HG03575 (cell line): ENCODE results near the gene ARID4A.
"Not testable (repeated sequence)": the region's sequence is repeated elsewhere in the genome, so short reads cannot be mapped to it uniquely, and the experiment has no call there.

Experiments used
- ATAC-seq: cut with Tn5 transposase; IDR thresholded peaks from one replicate; pipeline ENCODE4 v1.9.1; 2021; ENCODE audit not compliant: unreplicated experiment, insufficient number of reproducible peaks, low FRiP score; ENCODE audit errors: extremely low read depth

ARID4A gene

DNA sequence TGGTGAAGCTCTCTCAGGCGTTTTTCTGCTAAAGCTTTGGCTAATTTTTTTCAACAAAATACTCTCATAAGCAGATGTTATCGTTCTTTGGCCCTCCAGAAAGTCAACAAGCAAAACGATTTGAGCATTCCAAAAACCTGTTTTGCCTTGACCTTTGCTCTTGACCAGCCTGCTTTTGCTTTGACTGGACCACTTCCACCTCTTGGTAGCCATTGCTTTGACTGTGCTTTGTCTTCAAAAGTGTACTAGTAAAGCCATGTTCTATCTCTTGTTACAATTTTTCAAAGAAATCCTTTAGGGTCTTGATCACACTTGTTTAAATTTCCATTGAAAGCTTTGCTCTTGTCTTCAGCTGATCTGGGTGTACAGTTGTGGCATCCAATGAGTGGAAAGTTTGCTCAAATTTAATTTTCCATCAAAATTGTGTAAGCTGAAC lies 10.7 kb upstream of the ARID4A start:
- no peak for ATAC-seq

DNA sequence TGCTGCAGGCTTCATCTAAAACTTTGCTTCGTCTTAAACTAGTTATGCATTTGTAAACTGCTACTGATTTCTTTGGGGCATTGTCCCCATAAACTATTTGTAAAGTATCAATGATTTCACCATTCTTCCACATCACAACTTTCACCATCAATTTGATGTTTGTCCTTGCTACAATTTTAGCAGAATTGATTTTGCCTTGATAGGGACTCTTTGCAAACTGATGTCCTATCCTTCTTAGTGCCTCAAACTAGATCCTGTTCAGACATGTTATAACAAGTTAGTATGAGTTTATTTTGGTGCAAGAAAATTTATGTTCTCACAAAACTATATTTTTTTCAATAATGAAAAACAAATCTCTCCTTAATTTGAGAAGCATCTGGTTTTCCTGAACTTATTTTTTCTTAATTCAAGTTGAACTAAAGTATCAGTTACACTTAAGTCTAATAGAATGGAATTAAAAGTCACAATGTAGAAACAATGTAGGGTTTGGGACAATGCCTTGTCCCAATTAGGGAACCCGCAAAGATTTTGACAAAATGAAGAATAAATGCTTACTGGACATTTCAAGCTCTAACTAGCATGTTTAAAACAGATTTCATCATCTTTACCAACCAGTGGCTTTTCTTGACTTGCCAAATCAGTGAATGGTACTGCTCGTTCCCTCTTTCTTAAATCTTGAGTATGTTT lies 10.1 kb upstream of the ARID4A start:
- ATAC-seq: no peak

DNA sequence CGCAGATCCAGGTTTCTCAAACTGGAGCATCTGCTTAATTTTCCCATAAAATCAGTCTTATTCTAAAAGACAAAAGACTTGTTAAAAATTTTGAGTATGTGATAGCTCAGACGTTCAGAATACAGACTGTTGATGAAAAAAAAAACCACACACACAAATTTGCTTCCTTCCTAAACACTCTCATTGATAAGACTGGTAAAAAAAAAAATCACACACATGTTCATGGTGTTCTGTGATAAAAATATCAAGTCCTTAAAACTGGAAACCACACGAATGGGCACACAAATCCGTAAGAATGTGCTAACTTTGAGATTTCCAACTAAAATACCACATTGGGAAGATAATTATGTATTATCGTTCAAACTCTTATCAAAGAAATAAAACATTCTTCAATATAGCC lies 6.7 kb upstream of the ARID4A start:
- no peak for ATAC-seq

DNA sequence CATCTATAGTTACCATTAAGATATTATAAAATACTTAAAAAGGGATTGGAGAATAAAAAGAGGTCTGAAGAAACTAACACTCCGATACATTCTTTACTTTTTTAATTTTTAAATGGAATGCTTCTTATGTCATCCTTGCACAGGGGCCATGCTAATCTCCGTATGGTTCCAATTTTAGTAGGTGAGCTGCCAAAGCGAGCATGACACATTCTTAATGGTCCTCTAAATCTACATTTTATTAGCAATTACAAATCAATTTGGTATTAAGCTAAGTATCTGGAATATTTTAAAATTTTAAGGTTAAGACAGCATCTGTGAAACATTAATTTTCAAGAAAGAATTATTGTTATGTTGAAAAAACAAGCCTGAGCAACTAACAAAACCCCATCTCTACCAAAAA lies 6.2 kb upstream of the ARID4A start:
- no peak for ATAC-seq

- ATAC-seq: no peak
Measured at GRCh38 chr14:58294201-58294600, 4.2 kb upstream of the ARID4A start.

DNA sequence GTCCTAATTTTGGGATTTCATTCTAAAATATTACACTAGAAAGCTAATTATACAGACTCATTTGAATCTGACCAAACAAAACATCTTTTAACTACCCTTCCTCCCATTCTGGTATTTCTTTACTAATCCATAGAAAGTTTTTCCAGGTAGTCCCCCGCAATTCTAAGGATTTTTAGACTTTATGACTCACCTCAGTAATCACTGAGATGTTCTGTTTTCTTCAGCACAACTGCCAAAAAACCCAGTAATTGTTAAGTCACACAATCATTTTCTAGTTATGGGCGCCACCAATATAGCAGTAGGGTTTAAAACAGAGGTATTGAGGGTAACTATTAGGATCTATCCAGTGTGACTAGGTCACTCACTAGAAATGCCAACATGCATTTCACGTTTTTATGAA lies 1.6 kb upstream of the ARID4A start:
- ATAC-seq: no peak

GRCh38 chr14:58297412-58297761 lies 968 bp upstream of the ARID4A start:
- ATAC-seq: no peak

GRCh38 chr14:58297762-58298476 lies 436 bp upstream of the ARID4A start:
- peak; percentile 75 for ATAC-seq

DNA sequence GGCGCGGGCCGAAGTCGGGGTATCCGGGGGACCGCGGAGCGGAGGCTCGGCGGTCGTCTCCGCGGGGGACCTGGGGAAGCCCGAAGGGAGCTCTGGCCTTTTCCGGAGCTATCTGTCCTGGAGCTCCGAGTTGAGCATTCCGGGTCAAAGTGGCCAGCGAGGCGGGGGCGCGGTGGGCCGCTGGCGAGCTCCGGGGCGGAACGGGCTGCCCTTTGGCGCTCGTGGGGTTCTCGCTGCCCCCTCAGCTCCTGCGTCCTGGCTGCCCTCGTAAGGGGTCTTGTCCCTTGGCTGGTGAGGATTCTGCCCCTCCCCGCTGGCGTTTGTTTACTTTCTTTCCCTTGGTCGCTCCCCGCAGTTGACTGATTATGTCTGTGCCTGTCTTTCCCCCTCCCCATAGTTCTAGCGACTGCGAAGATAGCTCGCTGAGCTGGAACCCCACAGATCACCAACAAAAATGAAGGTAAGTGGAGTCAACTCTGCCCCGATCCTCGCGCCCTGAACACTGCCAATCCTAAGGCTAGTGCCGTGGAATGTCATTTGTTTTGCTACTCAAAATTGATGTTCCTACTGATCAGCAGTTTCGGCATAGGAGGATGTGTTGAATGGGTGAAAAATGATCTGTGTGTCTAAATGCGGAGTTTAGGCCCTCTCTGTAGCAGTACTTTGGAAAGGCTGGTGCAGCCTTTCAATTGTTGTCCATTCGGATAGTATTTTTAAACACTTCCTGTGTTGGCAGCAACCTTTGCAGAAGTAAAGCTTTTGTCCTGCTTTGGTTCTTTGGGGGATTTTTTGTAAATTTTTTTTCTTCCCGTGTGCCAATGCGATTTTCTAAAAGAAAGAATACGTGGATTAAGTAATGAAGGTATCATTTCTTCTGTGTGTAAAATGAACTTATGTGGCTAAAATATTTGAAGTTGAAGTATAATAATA lies 1.3 kb downstream of the ARID4A start:
- no peak for ATAC-seq

DNA sequence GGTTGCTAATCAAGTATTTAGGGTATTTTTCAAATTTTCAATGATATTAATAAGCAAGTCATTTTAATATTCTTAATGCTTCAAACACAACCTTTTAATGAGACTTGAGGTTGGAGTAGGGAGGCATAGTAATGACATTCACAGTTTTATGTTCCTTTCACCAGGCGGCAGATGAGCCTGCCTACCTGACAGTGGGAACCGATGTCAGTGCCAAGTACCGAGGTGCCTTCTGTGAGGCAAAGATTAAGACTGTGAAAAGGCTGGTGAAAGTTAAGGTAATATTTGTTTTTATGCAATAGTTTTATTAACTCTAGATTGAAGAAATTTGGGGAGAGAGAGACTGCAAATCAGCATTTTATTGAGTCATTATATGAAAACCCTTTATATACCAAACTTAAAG lies 3.1 kb downstream of the ARID4A start:
- ATAC-seq: no peak

DNA sequence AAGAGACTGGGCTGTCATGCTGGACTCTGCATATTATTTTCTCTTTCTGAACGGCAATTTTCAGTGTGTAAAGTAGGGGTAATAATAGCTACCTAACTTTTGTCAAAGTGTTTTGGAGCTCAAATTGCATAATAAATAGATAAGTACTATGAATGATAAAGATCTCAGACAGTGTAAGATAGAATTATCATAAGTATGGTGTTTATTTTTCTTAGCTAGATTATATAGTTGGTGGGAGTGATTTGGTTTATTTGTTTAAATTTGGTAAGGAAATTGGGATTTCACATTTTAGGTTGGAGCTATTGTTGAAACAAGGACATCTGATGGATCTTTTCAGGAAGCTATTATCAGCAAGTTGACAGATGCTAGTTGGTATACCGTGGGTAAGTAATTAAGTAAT lies 7.4 kb downstream of the ARID4A start:
- no peak for ATAC-seq

GRCh38 chr14:58307597-58308316 lies 9.4 kb downstream of the ARID4A start:
- ATAC-seq: no peak

GRCh38 chr14:58309086-58309485 lies 10.7 kb downstream of the ARID4A start:
- ATAC-seq: no peak

GRCh38 chr14:58313699-58314098 lies 15.3 kb downstream of the ARID4A start:
- no peak for ATAC-seq

- no peak for ATAC-seq
Measured at GRCh38 chr14:58315606-58316005, 17.3 kb downstream of the ARID4A start.

DNA sequence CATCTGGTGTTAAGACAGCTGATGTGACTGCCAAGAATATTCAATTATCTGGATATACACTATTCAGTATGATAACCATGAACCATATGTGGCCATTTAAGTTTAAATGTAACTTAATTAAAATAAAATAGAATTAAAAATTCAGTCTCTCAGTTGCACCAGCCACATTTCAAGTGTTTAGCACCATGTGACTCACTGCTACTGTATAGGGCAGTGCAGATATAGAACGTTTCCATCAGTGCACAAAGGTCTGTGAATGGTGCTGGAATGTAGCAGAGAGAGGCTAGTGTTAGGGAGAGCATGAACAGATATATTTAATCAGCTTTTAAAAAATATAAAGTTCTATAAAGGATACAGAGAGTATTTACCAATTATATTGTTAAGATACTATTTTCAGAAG lies 28.7 kb downstream of the ARID4A start:
- no peak for ATAC-seq

GRCh38 chr14:58331111-58331510 lies 32.8 kb downstream of the ARID4A start:
- ATAC-seq: no peak

- ATAC-seq: no peak
Measured at GRCh38 chr14:58332561-58332960, 34.2 kb downstream of the ARID4A start.

DNA sequence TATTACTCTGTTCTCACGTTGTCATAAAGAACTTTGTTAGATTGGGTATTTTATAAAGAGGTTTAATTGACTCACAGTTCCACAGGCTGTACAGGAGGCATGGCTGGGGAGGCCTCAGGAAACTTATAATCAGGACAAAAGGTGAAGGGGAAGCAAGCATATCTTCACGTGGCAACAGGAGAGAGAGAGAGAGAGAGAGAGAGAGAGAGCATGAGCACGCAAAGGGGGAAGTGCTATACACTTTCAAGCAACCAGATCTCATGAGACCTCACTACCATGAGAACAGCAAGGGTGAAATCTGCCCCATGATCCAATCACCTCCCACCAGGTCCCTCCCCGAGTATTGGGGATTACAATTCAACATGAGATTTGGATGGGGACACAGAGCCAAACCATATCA lies 41.3 kb downstream of the ARID4A start:
- ATAC-seq: not testable (repeated sequence)
